ENCODE data around the gene PRR35.

DNA sequence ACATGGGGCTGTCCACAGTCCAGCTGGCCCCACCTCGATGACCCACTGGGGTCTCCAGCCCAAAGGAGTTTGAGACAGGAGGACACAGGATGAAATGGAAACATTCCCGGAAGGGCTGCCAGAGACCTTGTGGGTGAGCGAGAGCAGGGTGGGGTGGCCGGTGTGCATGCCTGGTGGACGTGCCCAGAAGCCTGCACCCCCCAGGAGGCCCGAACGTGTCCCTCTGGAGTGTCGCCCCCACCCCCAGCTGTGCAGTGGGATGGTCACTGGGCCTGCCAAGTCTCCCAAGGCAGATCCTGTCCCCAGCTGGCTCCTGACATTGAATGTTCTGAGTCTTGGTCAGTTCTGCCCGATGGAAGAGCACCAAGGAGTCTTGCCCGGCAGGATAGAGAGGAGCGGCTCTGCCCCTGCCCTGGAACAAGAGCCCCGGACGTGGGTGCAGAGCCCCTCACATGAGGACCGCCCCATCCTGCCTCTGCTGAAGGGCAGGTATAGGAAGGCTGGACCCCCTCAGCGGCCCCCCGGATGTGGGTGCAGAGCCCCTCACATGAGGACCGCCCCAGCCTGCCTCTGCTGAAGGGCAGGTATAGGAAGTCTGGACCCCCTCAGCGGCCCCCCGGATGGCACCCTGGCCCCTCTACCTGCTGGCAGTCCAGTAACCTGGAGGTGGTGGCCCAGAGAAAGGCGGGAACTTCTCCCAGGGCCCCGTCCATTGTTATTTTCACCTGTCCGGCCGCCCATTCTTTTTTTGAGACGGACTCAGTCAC lies 35.7 kb upstream of the PRR35 start:
- TF ChIP-seq SP1 (IDR thresholded peaks at IDR 0.05): no peak
- TF ChIP-seq, protein P1, sequence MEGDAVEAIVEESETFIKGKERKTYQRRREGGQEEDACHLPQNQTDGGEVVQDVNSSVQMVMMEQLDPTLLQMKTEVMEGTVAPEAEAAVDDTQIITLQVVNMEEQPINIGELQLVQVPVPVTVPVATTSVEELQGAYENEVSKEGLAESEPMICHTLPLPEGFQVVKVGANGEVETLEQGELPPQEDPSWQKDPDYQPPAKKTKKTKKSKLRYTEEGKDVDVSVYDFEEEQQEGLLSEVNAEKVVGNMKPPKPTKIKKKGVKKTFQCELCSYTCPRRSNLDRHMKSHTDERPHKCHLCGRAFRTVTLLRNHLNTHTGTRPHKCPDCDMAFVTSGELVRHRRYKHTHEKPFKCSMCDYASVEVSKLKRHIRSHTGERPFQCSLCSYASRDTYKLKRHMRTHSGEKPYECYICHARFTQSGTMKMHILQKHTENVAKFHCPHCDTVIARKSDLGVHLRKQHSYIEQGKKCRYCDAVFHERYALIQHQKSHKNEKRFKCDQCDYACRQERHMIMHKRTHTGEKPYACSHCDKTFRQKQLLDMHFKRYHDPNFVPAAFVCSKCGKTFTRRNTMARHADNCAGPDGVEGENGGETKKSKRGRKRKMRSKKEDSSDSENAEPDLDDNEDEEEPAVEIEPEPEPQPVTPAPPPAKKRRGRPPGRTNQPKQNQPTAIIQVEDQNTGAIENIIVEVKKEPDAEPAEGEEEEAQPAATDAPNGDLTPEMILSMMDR (IDR thresholded peaks at IDR 0.05; ENCODE audit: low read depth, low read length, missing input control): no peak
